ENCODE data around the gene TUBE1.

Gene TUBE1

DNA sequence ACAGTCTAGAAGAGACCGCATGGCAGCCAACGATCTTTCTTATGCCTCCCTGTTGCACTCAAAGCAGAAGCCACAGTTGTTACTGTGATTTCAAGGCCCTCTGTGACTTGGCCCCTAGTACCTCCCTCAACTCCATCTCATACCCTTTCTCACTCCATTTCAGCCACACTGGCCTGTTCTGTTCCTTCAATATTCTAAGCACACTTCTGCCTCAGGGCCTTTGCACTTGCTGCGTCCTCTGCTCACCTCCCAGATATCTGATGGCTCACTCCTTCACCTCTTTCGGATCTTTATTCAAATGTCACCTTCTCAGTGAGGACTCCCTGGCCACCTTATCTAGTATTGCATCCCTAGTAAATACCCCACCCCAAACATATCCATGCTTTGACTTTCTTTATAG lies 62.8 kb downstream of the TUBE1 start:
- TF ChIP-seq EZH2phosphoT487 (IDR thresholded peaks at IDR 0.05; ENCODE audit: borderline replicate concordance) = no peak
- TF ChIP-seq, protein P1, sequence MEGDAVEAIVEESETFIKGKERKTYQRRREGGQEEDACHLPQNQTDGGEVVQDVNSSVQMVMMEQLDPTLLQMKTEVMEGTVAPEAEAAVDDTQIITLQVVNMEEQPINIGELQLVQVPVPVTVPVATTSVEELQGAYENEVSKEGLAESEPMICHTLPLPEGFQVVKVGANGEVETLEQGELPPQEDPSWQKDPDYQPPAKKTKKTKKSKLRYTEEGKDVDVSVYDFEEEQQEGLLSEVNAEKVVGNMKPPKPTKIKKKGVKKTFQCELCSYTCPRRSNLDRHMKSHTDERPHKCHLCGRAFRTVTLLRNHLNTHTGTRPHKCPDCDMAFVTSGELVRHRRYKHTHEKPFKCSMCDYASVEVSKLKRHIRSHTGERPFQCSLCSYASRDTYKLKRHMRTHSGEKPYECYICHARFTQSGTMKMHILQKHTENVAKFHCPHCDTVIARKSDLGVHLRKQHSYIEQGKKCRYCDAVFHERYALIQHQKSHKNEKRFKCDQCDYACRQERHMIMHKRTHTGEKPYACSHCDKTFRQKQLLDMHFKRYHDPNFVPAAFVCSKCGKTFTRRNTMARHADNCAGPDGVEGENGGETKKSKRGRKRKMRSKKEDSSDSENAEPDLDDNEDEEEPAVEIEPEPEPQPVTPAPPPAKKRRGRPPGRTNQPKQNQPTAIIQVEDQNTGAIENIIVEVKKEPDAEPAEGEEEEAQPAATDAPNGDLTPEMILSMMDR (conservative IDR thresholded peaks at IDR 0.05; ENCODE audit: low read length) = no peak
- Histone ChIP-seq H3F3A (ENCODE audit: low read depth) (0 out of 2 replicates have a peak, but pooled peaks cover 2% of the 10 kb centered on the region), H3K27me3 (ENCODE audit: insufficient read depth, low read length, poor library complexity, severe bottlenecking) (no peaks in the 10 kb centered on the region), H3K4me3 (ENCODE audit: low read length, poor library complexity, severe bottlenecking) (no peak overlapping the region), H2AFZ (ENCODE audit: low read length) (no peak overlapping the region), H3K9ac (ENCODE audit: low read depth, low read length, poor library complexity, severe bottlenecking) (no peak overlapping the region), H3K4me2 (ENCODE audit: low read depth, low read length, poor library complexity, severe bottlenecking) (no peak overlapping the region), H3K4me1 (ENCODE audit: insufficient read depth, low read length, poor library complexity, severe bottlenecking) (peaks cover 25% of the 10 kb centered on the region), H3K9me2 (replicated peaks; ENCODE audit: low read depth, low read length) (no peaks in the 10 kb centered on the region), H3K79me2 (ENCODE audit: insufficient read depth, low read length) (no peaks in the 10 kb centered on the region), H3K36me3 (ENCODE audit: insufficient read depth, low read length) (no peaks in the 10 kb centered on the region), H3K9me3 (ENCODE audit: insufficient read depth, low read depth, low read length) (no peaks in the 10 kb centered on the region), H4K20me1 (ENCODE audit: insufficient read depth, low read length, poor library complexity, severe bottlenecking) (no peaks in the 10 kb centered on the region)

DNA sequence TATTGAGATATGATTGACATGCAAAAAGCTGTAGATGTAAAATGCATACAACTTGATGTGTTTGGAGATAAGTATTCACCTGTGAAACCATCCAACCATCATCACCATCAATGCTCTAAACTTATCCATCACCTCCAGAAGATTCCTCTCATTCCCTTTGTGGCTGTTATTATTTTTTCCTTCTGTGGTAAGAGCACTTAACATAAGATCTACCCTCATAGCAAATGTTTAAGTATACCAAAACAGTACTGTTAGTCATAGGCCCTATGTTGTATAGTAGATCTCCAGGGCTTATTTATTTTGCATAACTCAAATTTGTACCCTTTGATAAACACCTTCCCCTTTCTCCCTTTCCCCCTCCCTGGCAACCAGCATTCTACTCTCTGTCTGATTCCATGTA lies 64.5 kb downstream of the TUBE1 start:
- Histone ChIP-seq H3K9me2 (replicated peaks; ENCODE audit: low read depth, low read length) (no peaks in the 10 kb centered on the region), H3K79me2 (ENCODE audit: insufficient read depth, low read length) (no peaks in the 10 kb centered on the region), H3F3A (ENCODE audit: low read depth) (no peaks in the 10 kb centered on the region), H3K9ac (ENCODE audit: low read depth, low read length, poor library complexity, severe bottlenecking) (no peak overlapping the region), H3K27me3 (ENCODE audit: insufficient read depth, low read length, poor library complexity, severe bottlenecking) (no peaks in the 10 kb centered on the region), H4K20me1 (ENCODE audit: insufficient read depth, low read length, poor library complexity, severe bottlenecking) (no peaks in the 10 kb centered on the region), H3K36me3 (ENCODE audit: insufficient read depth, low read length) (no peaks in the 10 kb centered on the region), H3K4me3 (ENCODE audit: low read length, poor library complexity, severe bottlenecking) (no peak overlapping the region), H3K4me2 (ENCODE audit: low read depth, low read length, poor library complexity, severe bottlenecking) (no peak overlapping the region), H2AFZ (ENCODE audit: low read length) (no peak overlapping the region), H3K4me1 (ENCODE audit: insufficient read depth, low read length, poor library complexity, severe bottlenecking) (peaks cover 9% of the 10 kb centered on the region), H3K9me3 (ENCODE audit: insufficient read depth, low read depth, low read length) (no peaks in the 10 kb centered on the region)
- TF ChIP-seq, protein P1 (conservative IDR thresholded peaks at IDR 0.05; ENCODE audit: low read length) = no peak
- no peak for TF ChIP-seq EZH2phosphoT487 (IDR thresholded peaks at IDR 0.05; ENCODE audit: borderline replicate concordance)

DNA sequence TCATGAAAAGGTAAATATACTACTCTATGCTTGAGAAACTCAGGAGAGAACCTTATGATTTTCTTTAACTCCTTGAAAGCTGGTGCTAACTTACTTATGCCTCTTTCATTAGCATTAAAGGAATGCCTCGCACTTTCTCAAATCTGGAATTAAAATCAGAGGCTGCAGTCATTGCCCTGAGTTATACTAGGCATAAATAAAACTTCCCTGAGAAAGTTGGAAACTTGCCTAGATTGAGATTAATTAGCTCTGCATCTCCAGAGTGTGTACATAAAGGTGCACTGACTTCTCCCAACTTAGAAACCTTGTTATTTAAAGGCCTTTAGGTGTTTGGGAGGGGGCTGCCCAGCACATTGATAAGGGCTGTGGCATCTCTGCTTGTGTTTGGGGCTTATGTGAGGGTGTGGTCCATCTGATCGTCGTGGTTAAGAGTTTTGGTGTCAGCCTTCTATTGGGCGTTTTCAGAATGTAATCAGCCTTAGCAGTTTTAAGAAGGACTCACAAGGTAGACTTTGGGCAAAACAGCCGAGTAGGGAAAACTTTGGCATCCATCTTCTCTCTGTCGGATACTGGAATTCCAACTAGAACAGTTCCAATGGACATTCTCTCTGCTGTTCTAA lies 65.5 kb downstream of the TUBE1 start:
- Histone ChIP-seq H3K79me2 (ENCODE audit: insufficient read depth, low read length) (no peaks in the 10 kb centered on the region), H4K20me1 (ENCODE audit: insufficient read depth, low read length, poor library complexity, severe bottlenecking) (no peaks in the 10 kb centered on the region), H3K4me2 (ENCODE audit: low read depth, low read length, poor library complexity, severe bottlenecking) (no peak overlapping the region), H3K4me1 (ENCODE audit: insufficient read depth, low read length, poor library complexity, severe bottlenecking) (no peaks in the 10 kb centered on the region), H3F3A (ENCODE audit: low read depth) (no peaks in the 10 kb centered on the region), H3K36me3 (ENCODE audit: insufficient read depth, low read length) (no peaks in the 10 kb centered on the region), H2AFZ (ENCODE audit: low read length) (no peak overlapping the region), H3K9me2 (replicated peaks; ENCODE audit: low read depth, low read length) (no peaks in the 10 kb centered on the region), H3K4me3 (ENCODE audit: low read length, poor library complexity, severe bottlenecking) (no peak overlapping the region), H3K27me3 (ENCODE audit: insufficient read depth, low read length, poor library complexity, severe bottlenecking) (no peaks in the 10 kb centered on the region), H3K9me3 (ENCODE audit: insufficient read depth, low read depth, low read length) (no peaks in the 10 kb centered on the region), H3K9ac (ENCODE audit: low read depth, low read length, poor library complexity, severe bottlenecking) (no peak overlapping the region)
- TF ChIP-seq EZH2phosphoT487 (IDR thresholded peaks at IDR 0.05; ENCODE audit: borderline replicate concordance) = no peak
- TF ChIP-seq, protein P1 (conservative IDR thresholded peaks at IDR 0.05; ENCODE audit: low read length) = no peak

Data from Loucy (cell line).